GM12872 (cell line): ENCODE results near the gene CRYBA2.

Experiments
- CTCF ChIP-seq: IDR thresholded peaks from 3 replicates; pipeline ENCODE4 v1.5.1; 2011; ENCODE audit warnings: low read depth, mild to moderate bottlenecking, low read length, moderate library complexity; ENCODE audit not compliant: insufficient read depth

The CRYBA2 gene

GRCh38 chr2:218983934-218984238, 9.3 kb downstream of the CRYBA2 start:
- no peak for TF ChIP-seq CTCF

- no peak for TF ChIP-seq CTCF
Observed at GRCh38 chr2:218983263-218983933, 9.8 kb downstream of the CRYBA2 start.

- no peak for TF ChIP-seq CTCF
Observed at GRCh38 chr2:218982586-218983262, 10.5 kb downstream of the CRYBA2 start.

GRCh38 chr2:218981881-218982585, 11.2 kb downstream of the CRYBA2 start:
- no peak for TF ChIP-seq CTCF

GRCh38 chr2:218981390-218981880, 11.8 kb downstream of the CRYBA2 start:
- TF ChIP-seq CTCF = peak; percentile 21; the same call in 1 of the 3 replicates

- TF ChIP-seq CTCF = no peak
Observed at GRCh38 chr2:218980735-218981389, 12.4 kb downstream of the CRYBA2 start.
